ENCODE data around the gene TBC1D1.

The TBC1D1 gene

GRCh38 chr4:37904824-37905223 is 13.9 kb downstream of the TBC1D1 start:
- Histone ChIP-seq H3K4me1 (ENCODE audit: control insufficient read depth in 2 of 2, insufficient read depth in 1 of 2, low read depth in 1 of 2, low read length in 2 of 2) (peaks cover 2 to 8% of the 10 kb centered on the region in 2 donors), H3K9ac (ENCODE audit: low read depth, low read length, poor library complexity) (no peak overlapping the region), H3K9me3 (replicated peaks in 1 of 2; ENCODE audit: control insufficient read depth in 2 of 2, insufficient read depth in 1 of 2, low read depth in 1 of 2, low read length in 2 of 2) (peaks cover 0 to 1% of the 10 kb centered on the region in 2 donors), H4K8ac (ENCODE audit: low read depth, low read length) (no peak overlapping the region), H3K79me1 (ENCODE audit: low read depth, low read length) (no peaks in the 10 kb centered on the region), H3K4me2 (ENCODE audit: insufficient read depth, low read length, poor library complexity, severe bottlenecking) (no peak overlapping the region), H4K91ac (ENCODE audit: low read depth, low read length, poor library complexity) (no peak overlapping the region), H3K4me3 (ENCODE audit: low read length in 2 of 2) (no peak overlapping the region), H2AK5ac (ENCODE audit: low read depth, low read length) (no peak overlapping the region), H3K27me3 (ENCODE audit: control insufficient read depth in 3 of 3, insufficient read depth in 3 of 3, low read depth in 1 of 3, low read length in 3 of 3) (peaks cover 0 to 42% (median 0%) of the 10 kb centered on the region in 3 experiments), H2AFZ (ENCODE audit: low read length) (no peak overlapping the region), H3K27ac (replicated peaks; ENCODE audit: low read length) (no peak overlapping the region), H2BK120ac (ENCODE audit: low read depth, low read length) (no peak overlapping the region), H3K18ac (ENCODE audit: low read length) (no peak overlapping the region), H3K4ac (ENCODE audit: low read length) (no peak overlapping the region), H3K23ac (ENCODE audit: low read depth, low read length, poor library complexity) (no peak overlapping the region), H2BK15ac (ENCODE audit: low read length) (no peak overlapping the region), H2BK12ac (ENCODE audit: low read length) (no peak overlapping the region), H2BK5ac (ENCODE audit: low read length) (no peak overlapping the region), H3K36me3 (replicated peaks in 1 of 2; ENCODE audit: control insufficient read depth in 2 of 2, insufficient read depth in 2 of 2, low read length in 2 of 2) (no peaks in the 10 kb centered on the region), H3K14ac (ENCODE audit: low read length) (no peak overlapping the region)
- no CpG with 5 or more reads among the region's 3 CpGs for WGBS, 2 donors (ENCODE audit: extremely low coverage in 2 of 2, insufficient read length in 2 of 2, insufficient replicate concordance in 1 of 2)
- no peak for DNase-seq (ENCODE audit: low spot score)

DNA sequence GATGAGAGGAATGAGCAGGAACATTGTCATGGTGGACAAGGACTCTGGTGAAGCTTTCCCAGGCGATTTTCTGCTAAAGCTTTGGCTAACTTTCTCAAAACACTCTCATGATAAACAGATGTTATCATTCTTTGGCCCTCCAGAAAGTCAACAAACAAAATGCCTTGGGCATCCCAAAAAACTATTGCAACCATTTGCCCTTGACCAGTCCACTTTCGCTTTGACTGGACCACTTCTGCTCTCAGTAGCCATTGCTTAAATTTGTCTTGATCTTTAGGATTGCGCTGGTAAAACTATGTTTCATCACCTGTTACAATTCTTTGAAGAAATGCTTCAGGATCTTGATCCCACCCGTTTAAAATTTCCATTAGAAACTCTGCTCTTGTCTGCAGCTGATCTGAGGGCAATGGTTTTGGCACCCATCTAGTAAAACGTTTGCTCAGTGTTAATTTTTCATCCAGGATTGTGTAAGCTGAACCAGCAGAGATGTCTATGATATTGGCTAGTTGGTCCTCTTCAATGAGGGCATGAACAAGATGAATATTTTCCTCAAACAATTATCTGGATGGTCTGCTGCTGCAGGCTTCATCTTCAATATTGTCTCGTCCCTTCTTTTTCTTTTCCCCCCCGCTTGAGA is 14.8 kb downstream of the TBC1D1 start:
- no CpG with 5 or more reads among the region's 7 CpGs for WGBS, 2 donors (ENCODE audit: extremely low coverage in 2 of 2, insufficient read length in 2 of 2, insufficient replicate concordance in 1 of 2)
- no peak overlapping the region for H2BK12ac ChIP-seq (ENCODE audit: low read length)

DNA sequence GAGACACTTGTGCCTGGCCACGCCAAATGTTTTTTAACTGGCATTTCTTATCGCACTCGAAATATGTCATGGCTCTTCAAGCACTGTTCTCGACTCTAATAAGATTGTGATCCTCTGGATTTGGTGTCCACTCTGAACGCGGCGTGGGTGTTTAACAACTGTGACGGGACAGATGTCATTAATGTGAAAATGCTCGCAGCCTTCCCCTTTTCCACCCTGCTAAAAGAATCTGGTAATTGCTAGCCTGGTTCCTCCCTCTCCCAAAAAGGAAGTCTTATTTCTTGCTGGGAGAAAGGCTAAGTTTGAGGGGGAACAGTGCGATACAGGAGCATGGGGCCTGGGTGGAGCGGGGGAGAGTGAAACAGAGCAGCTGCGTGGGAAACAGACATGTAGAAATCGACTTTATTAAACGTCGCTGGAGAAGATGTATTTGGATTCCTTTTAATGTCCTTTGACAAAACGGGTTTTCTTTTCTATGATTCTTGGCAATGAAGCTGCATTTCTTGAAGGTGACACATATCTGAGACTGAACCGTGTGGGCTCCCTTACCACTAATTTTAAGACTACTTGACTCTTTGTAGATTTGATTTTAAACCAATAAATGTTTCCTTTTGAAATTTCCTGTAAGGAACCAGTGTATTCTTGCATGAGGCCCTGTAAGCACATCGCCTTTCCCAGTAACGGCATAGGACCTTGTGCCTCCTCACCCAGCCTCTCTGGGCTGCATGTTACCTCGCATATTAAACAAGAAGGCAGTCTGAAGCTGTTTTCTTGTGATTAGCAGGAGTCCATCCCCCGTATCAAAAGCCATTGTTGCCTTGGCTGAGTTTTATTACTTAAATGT is 17.8 kb downstream of the TBC1D1 start:
- Histone ChIP-seq H3K14ac (ENCODE audit: low read length) (no peak overlapping the region), H3K4me2 (ENCODE audit: insufficient read depth, low read length, poor library complexity, severe bottlenecking) (no peak overlapping the region), H3K4me3 (ENCODE audit: low read length in 2 of 2) (no peak overlapping the region), H3K27ac (replicated peaks; ENCODE audit: low read length) (no peak overlapping the region), H3K36me3 (replicated peaks in 1 of 2; ENCODE audit: control insufficient read depth in 2 of 2, insufficient read depth in 2 of 2, low read length in 2 of 2) (no peaks in the 10 kb centered on the region), H2AK5ac (ENCODE audit: low read depth, low read length) (no peak overlapping the region), H4K91ac (ENCODE audit: low read depth, low read length, poor library complexity) (no peak overlapping the region), H3K27me3 (ENCODE audit: control insufficient read depth in 3 of 3, insufficient read depth in 3 of 3, low read depth in 1 of 3, low read length in 3 of 3) (peaks cover 0 to 21% (median 0%) of the 10 kb centered on the region in 3 experiments), H4K8ac (ENCODE audit: low read depth, low read length) (no peak overlapping the region), H3K4me1 (ENCODE audit: control insufficient read depth in 2 of 2, insufficient read depth in 1 of 2, low read depth in 1 of 2, low read length in 2 of 2) (peaks cover 0 to 12% of the 10 kb centered on the region in 2 donors), H3K79me1 (ENCODE audit: low read depth, low read length) (no peaks in the 10 kb centered on the region), H2AFZ (ENCODE audit: low read length) (no peak overlapping the region), H2BK5ac (ENCODE audit: low read length) (no peak overlapping the region), H2BK12ac (ENCODE audit: low read length) (no peak overlapping the region), H3K23ac (ENCODE audit: low read depth, low read length, poor library complexity) (no peak overlapping the region), H3K9me3 (replicated peaks in 1 of 2; ENCODE audit: control insufficient read depth in 2 of 2, insufficient read depth in 1 of 2, low read depth in 1 of 2, low read length in 2 of 2) (peaks cover 0 to 1% of the 10 kb centered on the region in 2 donors), H3K18ac (ENCODE audit: low read length) (no peak overlapping the region), H3K9ac (ENCODE audit: low read depth, low read length, poor library complexity) (no peak overlapping the region), H3K4ac (ENCODE audit: low read length) (no peak overlapping the region), H2BK15ac (ENCODE audit: low read length) (no peak overlapping the region), H2BK120ac (ENCODE audit: low read depth, low read length) (no peak overlapping the region)
- DNase-seq (ENCODE audit: low spot score) = no peak
- no CpG with 5 or more reads among the region's 21 CpGs for WGBS, 2 donors (ENCODE audit: extremely low coverage in 2 of 2, insufficient read length in 2 of 2, insufficient replicate concordance in 1 of 2)

More for the DNA sequence above, 14.8 kb downstream of the TBC1D1 start:
- Histone ChIP-seq H3K4ac (ENCODE audit: low read length) (no peak overlapping the region), H3K27me3 (ENCODE audit: control insufficient read depth in 3 of 3, insufficient read depth in 3 of 3, low read depth in 1 of 3, low read length in 3 of 3) (peaks cover 0 to 37% (median 0%) of the 10 kb centered on the region in 3 experiments), H3K23ac (ENCODE audit: low read depth, low read length, poor library complexity) (no peak overlapping the region), H3K36me3 (replicated peaks in 1 of 2; ENCODE audit: control insufficient read depth in 2 of 2, insufficient read depth in 2 of 2, low read length in 2 of 2) (no peaks in the 10 kb centered on the region), H4K8ac (ENCODE audit: low read depth, low read length) (no peak overlapping the region), H3K4me1 (ENCODE audit: control insufficient read depth in 2 of 2, insufficient read depth in 1 of 2, low read depth in 1 of 2, low read length in 2 of 2) (peaks cover 2 to 12% of the 10 kb centered on the region in 2 donors), H2AFZ (ENCODE audit: low read length) (no peak overlapping the region), H2AK5ac (ENCODE audit: low read depth, low read length) (no peak overlapping the region), H2BK120ac (ENCODE audit: low read depth, low read length) (no peak overlapping the region), H3K79me1 (ENCODE audit: low read depth, low read length) (no peaks in the 10 kb centered on the region), H3K9ac (ENCODE audit: low read depth, low read length, poor library complexity) (no peak overlapping the region), H3K18ac (ENCODE audit: low read length) (no peak overlapping the region), H2BK15ac (ENCODE audit: low read length) (no peak overlapping the region), H3K14ac (ENCODE audit: low read length) (no peak overlapping the region), H3K4me2 (ENCODE audit: insufficient read depth, low read length, poor library complexity, severe bottlenecking) (no peak overlapping the region), H3K27ac (replicated peaks; ENCODE audit: low read length) (no peak overlapping the region), H4K91ac (ENCODE audit: low read depth, low read length, poor library complexity) (no peak overlapping the region), H3K9me3 (replicated peaks in 1 of 2; ENCODE audit: control insufficient read depth in 2 of 2, insufficient read depth in 1 of 2, low read depth in 1 of 2, low read length in 2 of 2) (peaks cover 0 to 1% of the 10 kb centered on the region in 2 donors), H3K4me3 (ENCODE audit: low read length in 2 of 2) (no peak overlapping the region), H2BK5ac (ENCODE audit: low read length) (no peak overlapping the region)
- no peak for DNase-seq (ENCODE audit: low spot score)

Measured in neuronal stem cell (in vitro differentiated cells).